Prostate gland (tissue), 2 donors: ENCODE measurements around the gene WWC2. TPM values are rescaled to one million over a fixed set of nuclear protein-coding genes. Genes with fewer than 3 reads are reported as not detected.

Source experiments
- DNase-seq: peaks from one replicate; pipeline ENCODE4 v3.0.0-alpha.2; 2019; ENCODE audit warnings: low spot score
- H3K27ac ChIP-seq, 2 donors: fragments of 200-600 bp; sonication (generic); 2 replicates each; pipeline ENCODE4 v1.5.1; 2017 to 2019
- H3K27me3 ChIP-seq: fragments of 200-600 bp; sonication (generic); replicated peaks from 2 replicates; pipeline ENCODE4 v1.5.1; 2019; ENCODE audit not compliant: insufficient read depth
- H3K36me3 ChIP-seq, 2 donors: fragments of 200-600 bp; sonication (generic); 1 replicate in 1 of 2; 2 replicates in 1 of 2; pipeline versions ENCODE4 v1.5.1 to v1.8.1; 2017 to 2019
- H3K4me1 ChIP-seq: fragments of 200-600 bp; sonication (generic); replicated peaks from 2 replicates; pipeline ENCODE4 v1.5.1; 2019
- H3K4me3 ChIP-seq, 2 donors: fragments of 200-600 bp; sonication (generic); 2 replicates each; pipeline ENCODE4 v1.5.1; 2017 to 2019
- H3K9me3 ChIP-seq: fragments of 200-600 bp; sonication (generic); 2 replicates; pipeline ENCODE4 v1.5.1; 2017
- CTCF ChIP-seq, 4 experiments: fragments of 200-600 bp in 2 of 4; fragments of 450-650 bp in 2 of 4; sonication (generic) in 2 of 4; IDR thresholded peaks; 1 replicate in 3 of 4; 2 replicates in 1 of 4; pipeline ENCODE4 v1.5.1; 2016 to 2019; ENCODE audit warnings: antibody characterized with exemption in 4 of 4, mild to moderate bottlenecking in 2 of 4, moderate library complexity in 2 of 4
- POLR2A ChIP-seq: fragments of 450-650 bp; IDR thresholded peaks from one replicate; pipeline ENCODE4 v1.6.1; 2016; ENCODE audit warnings: antibody characterized with exemption, mild to moderate bottlenecking
- POLR2AphosphoS5 ChIP-seq: sonication (generic); formaldehyde crosslinking; IDR thresholded peaks from one replicate; pipeline ENCODE4 v1.6.1; 2017; ENCODE audit warnings: antibody characterized with exemption
- WGBS: methylation state at CpG from one replicate; pipeline ENCODE4 v1.1.5; 2018; 5-methylcytosine and 5-hydroxymethylcytosine counted together
- intact Hi-C: fragments of 100-400 bp; cut with DNase I; formaldehyde crosslinking; loops from one replicate; pipeline ENCODE4 v1.14.2; 2022
- total RNA-seq, 2 donors: library from RNA; depleted of rRNA; stranded (reverse); fragments of >200 nt; gene quantifications; one replicate each; pipeline ENCODE4 v1.1.0, GENCODE V29; 2016

Gene WWC2
- total RNA-seq, 2 donors from 2014 or later, result 17.6 to 44.1 TPM

GRCh38 chr4:183318656-183319055 lies 219.6 kb downstream of the WWC2 start:
- 73% methylated on average over 10 of the region's 10 CpGs for WGBS
- intact Hi-C loops, result no loop called here
- Histone ChIP-seq H3K27me3 (no peaks in the 10 kb centered on the region), H3K36me3 (no peaks in the 10 kb centered on the region), H3K4me3 (no peak overlapping the region), H3K4me1 (no peaks in the 10 kb centered on the region), H3K9me3 (no peaks in the 10 kb centered on the region), H3K27ac (no peak overlapping the region)
- no peak for TF ChIP-seq POLR2A
- TF ChIP-seq POLR2AphosphoS5, result no peak
- TF ChIP-seq CTCF (IDR thresholded peaks at IDR 0.05), result no peak
- no peak for DNase-seq

GRCh38 chr4:183320211-183321059 lies 221.4 kb downstream of the WWC2 start, which contains the start of gene CLDN22:
Gene CLDN22 (minus strand): TSS chr4:183320276. CDS start chr4:183320218, 58 bp downstream.
- no peak within 1 kb of the TSS for H3K4me3 ChIP-seq
- H3K27ac ChIP-seq, result no peak within 1 kb of the TSS
- H3K27me3 ChIP-seq, result no peaks in the 10 kb centered on the region
- H3K4me1 ChIP-seq, result no peaks in the 10 kb centered on the region
- TF ChIP-seq POLR2A (no peak), POLR2AphosphoS5 (no peak)
- no peak for DNase-seq
- H3K9me3 ChIP-seq, result no peaks in the 10 kb centered on the region
- no peaks in the 10 kb centered on the region for H3K36me3 ChIP-seq
- 47% methylated on average over 6 of the region's 6 CpGs for WGBS
- intact Hi-C loops, result no loop called here

GRCh38 chr4:183321079-183321478 lies 222.0 kb downstream of the WWC2 start:
- DNase-seq, result no peak
- WGBS, result 54% methylated on average over 2 of the region's 2 CpGs
- Histone ChIP-seq H3K4me1 (no peaks in the 10 kb centered on the region), H3K27ac (no peak overlapping the region), H3K27me3 (no peaks in the 10 kb centered on the region), H3K4me3 (no peak overlapping the region), H3K36me3 (no peaks in the 10 kb centered on the region), H3K9me3 (no peaks in the 10 kb centered on the region)
- intact Hi-C loops, result no loop called here
- TF ChIP-seq POLR2A (no peak), POLR2AphosphoS5 (no peak), CTCF (IDR thresholded peaks at IDR 0.05) (no peak)

- intact Hi-C loops, result no loop called here
- no peaks in the 10 kb centered on the region for H3K9me3 ChIP-seq
- H3K4me3 ChIP-seq, result no peak overlapping the region
- no peak for DNase-seq
- WGBS, result 87% methylated on average over 5 of the region's 5 CpGs
- H3K36me3 ChIP-seq, result no peaks in the 10 kb centered on the region
- no peaks in the 10 kb centered on the region for H3K27me3 ChIP-seq
- no peak overlapping the region for H3K27ac ChIP-seq
- H3K4me1 ChIP-seq, result no peaks in the 10 kb centered on the region
- TF ChIP-seq CTCF (IDR thresholded peaks at IDR 0.05) (no peak), POLR2A (no peak)
These were observed 222.5 kb downstream of the WWC2 start for GRCh38 chr4:183321516-183321915.

- no peaks in the 10 kb centered on the region for H3K9me3 ChIP-seq
- no peaks in the 10 kb centered on the region for H3K4me1 ChIP-seq
- intact Hi-C loops, result no loop called here
- H3K27me3 ChIP-seq, result no peaks in the 10 kb centered on the region
- no peak for TF ChIP-seq POLR2A
- TF ChIP-seq CTCF (IDR thresholded peaks at IDR 0.05), result no peak
- TF ChIP-seq POLR2AphosphoS5, result no peak
- no peak for DNase-seq
- 95% methylated on average over 5 of the region's 5 CpGs for WGBS
- H3K4me3 ChIP-seq, result no peak within 1 kb of the TSS
- no peak within 1 kb of the TSS for H3K27ac ChIP-seq
- H3K36me3 ChIP-seq, result no peaks in the 10 kb centered on the region
These were observed 223.3 kb downstream of the WWC2 start, which contains the start of gene CLDN24 for GRCh38 chr4:183322326-183322725. Gene CLDN24 (minus strand): TSS chr4:183322426. CDS start chr4:183322426, 0 bp downstream.
